HEK293 (cell line): ENCODE measurements around the gene GOLGA8A.
A peak's percentile ranks its signal among the peaks of the same experiment; 100 is the strongest.

Experiments used
- BCL11B ChIP-seq: fragments of 450-650 bp; formaldehyde crosslinking; IDR thresholded peaks from 2 replicates; pipeline ENCODE4 v1.5.1; 2016; ENCODE audit warnings: low read depth, missing biosample characterization, missing genetic modification characterization
- KLF10 ChIP-seq: fragments of 450-650 bp; IDR thresholded peaks from 2 replicates; pipeline ENCODE4 v1.5.1; 2018; ENCODE audit warnings: missing biosample characterization, mild to moderate bottlenecking, missing genetic modification characterization
- MYNN ChIP-seq: fragments of 450-650 bp; formaldehyde crosslinking; IDR thresholded peaks from 2 replicates; pipeline ENCODE4 v1.5.1; 2016; ENCODE audit warnings: missing biosample characterization, missing genetic modification characterization, borderline replicate concordance
- ZFP41 ChIP-seq: fragments of 450-650 bp; formaldehyde crosslinking; IDR thresholded peaks from 2 replicates; pipeline ENCODE4 v1.5.1; 2016; ENCODE audit warnings: missing biosample characterization, missing genetic modification characterization, borderline replicate concordance
- ZIC2 ChIP-seq: fragments of 450-650 bp; formaldehyde crosslinking; IDR thresholded peaks from 2 replicates; pipeline ENCODE4 v1.5.1; 2016; ENCODE audit warnings: missing biosample characterization, missing genetic modification characterization
- ZNF10 ChIP-seq: fragments of 450-650 bp; formaldehyde crosslinking; IDR thresholded peaks from 2 replicates; pipeline ENCODE4 v1.5.1; 2017; ENCODE audit warnings: missing biosample characterization, missing genetic modification characterization
- ZNF2 ChIP-seq: fragments of 450-650 bp; formaldehyde crosslinking; IDR thresholded peaks from 2 replicates; pipeline ENCODE4 v1.5.1; 2016; ENCODE audit warnings: missing biosample characterization, missing genetic modification characterization
- ZNF266 ChIP-seq: fragments of 450-650 bp; formaldehyde crosslinking; IDR thresholded peaks from 2 replicates; pipeline ENCODE4 v1.5.1; 2016; ENCODE audit warnings: missing biosample characterization, missing genetic modification characterization, low read depth
- ZNF423 ChIP-seq: fragments of 450-650 bp; formaldehyde crosslinking; IDR thresholded peaks from 2 replicates; pipeline ENCODE4 v1.5.1; 2016; ENCODE audit warnings: missing biosample characterization, missing genetic modification characterization
- ZNF510 ChIP-seq: fragments of 450-650 bp; formaldehyde crosslinking; IDR thresholded peaks from 2 replicates; pipeline ENCODE4 v1.5.1; 2018; ENCODE audit warnings: mild to moderate bottlenecking, missing genetic modification characterization, missing biosample characterization; ENCODE audit not compliant: insufficient replicate concordance
- ZNF670 ChIP-seq: fragments of 450-650 bp; formaldehyde crosslinking; IDR thresholded peaks from 2 replicates; pipeline ENCODE4 v1.5.1; 2016; ENCODE audit warnings: missing biosample characterization, missing genetic modification characterization, low read depth
- ZNF76 ChIP-seq: fragments of 450-650 bp; formaldehyde crosslinking; IDR thresholded peaks from 2 replicates; pipeline ENCODE4; 2016; ENCODE audit warnings: low read depth, missing biosample characterization, missing genetic modification characterization, borderline replicate concordance
- ZNF843 ChIP-seq: fragments of 450-650 bp; formaldehyde crosslinking; IDR thresholded peaks from 2 replicates; pipeline ENCODE4 v1.5.1; 2016; ENCODE audit warnings: missing biosample characterization, missing genetic modification characterization
- TF ChIP-seq, protein P1 (sequence below): fragments of 450-650 bp; formaldehyde crosslinking; IDR thresholded peaks from 2 replicates; pipeline ENCODE4 v1.5.1; 2016; ENCODE audit warnings: missing biosample characterization, missing genetic modification characterization, borderline replicate concordance
- TF ChIP-seq, protein P2 (sequence below): fragments of 450-650 bp; formaldehyde crosslinking; IDR thresholded peaks from 2 replicates; pipeline ENCODE4 v1.5.1; 2017; ENCODE audit warnings: missing biosample characterization, mild to moderate bottlenecking, missing genetic modification characterization, moderate library complexity
- TF ChIP-seq, protein P3 (sequence below): fragments of 450-650 bp; formaldehyde crosslinking; IDR thresholded peaks from 2 replicates; pipeline ENCODE4 v1.5.1; 2016; ENCODE audit warnings: missing biosample characterization, missing genetic modification characterization
- TF ChIP-seq, protein P4 (sequence below): fragments of 450-650 bp; formaldehyde crosslinking; IDR thresholded peaks from 2 replicates; pipeline ENCODE4 v1.5.1; 2016; ENCODE audit warnings: missing biosample characterization, missing genetic modification characterization
- TF ChIP-seq, protein P5 (sequence below): fragments of 450-650 bp; formaldehyde crosslinking; IDR thresholded peaks from 2 replicates; pipeline ENCODE4 v1.5.1; 2016; ENCODE audit warnings: missing biosample characterization, missing genetic modification characterization
- TF ChIP-seq, protein P6 (sequence below): fragments of 450-650 bp; formaldehyde crosslinking; IDR thresholded peaks from 2 replicates; pipeline ENCODE4 v1.5.1; 2017; ENCODE audit warnings: missing biosample characterization, missing genetic modification characterization
- TF ChIP-seq, protein P7 (sequence below): fragments of 450-650 bp; formaldehyde crosslinking; IDR thresholded peaks from 2 replicates; pipeline ENCODE4 v1.5.0; 2017; ENCODE audit warnings: missing biosample characterization, missing genetic modification characterization, borderline replicate concordance
- TF ChIP-seq, protein P8 (sequence below): fragments of 450-650 bp; formaldehyde crosslinking; IDR thresholded peaks from 2 replicates; pipeline ENCODE4 v1.5.1; 2017; ENCODE audit warnings: missing biosample characterization, missing genetic modification characterization

The GOLGA8A gene

DNA sequence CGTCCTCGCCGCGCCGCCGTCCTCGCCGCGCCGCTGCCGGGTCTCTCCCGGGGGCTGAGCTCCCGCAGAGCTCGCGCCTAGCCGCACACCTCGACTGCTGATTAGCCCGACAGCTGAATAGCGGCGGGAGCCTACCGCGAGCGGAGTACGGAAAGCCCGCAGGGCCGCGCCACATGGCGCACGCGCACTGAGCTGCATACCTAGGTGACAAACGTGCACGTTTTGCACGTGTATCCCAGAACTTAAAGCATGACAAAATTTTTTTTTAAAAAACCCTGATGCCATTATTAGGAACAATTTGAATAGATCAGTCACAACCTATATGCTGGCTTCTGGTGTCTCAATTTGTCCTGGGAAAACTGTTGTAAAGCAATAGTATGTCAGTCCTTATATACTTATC lies at the start of gene GOLGA8A (continued):
- TF ChIP-seq, protein P1, sequence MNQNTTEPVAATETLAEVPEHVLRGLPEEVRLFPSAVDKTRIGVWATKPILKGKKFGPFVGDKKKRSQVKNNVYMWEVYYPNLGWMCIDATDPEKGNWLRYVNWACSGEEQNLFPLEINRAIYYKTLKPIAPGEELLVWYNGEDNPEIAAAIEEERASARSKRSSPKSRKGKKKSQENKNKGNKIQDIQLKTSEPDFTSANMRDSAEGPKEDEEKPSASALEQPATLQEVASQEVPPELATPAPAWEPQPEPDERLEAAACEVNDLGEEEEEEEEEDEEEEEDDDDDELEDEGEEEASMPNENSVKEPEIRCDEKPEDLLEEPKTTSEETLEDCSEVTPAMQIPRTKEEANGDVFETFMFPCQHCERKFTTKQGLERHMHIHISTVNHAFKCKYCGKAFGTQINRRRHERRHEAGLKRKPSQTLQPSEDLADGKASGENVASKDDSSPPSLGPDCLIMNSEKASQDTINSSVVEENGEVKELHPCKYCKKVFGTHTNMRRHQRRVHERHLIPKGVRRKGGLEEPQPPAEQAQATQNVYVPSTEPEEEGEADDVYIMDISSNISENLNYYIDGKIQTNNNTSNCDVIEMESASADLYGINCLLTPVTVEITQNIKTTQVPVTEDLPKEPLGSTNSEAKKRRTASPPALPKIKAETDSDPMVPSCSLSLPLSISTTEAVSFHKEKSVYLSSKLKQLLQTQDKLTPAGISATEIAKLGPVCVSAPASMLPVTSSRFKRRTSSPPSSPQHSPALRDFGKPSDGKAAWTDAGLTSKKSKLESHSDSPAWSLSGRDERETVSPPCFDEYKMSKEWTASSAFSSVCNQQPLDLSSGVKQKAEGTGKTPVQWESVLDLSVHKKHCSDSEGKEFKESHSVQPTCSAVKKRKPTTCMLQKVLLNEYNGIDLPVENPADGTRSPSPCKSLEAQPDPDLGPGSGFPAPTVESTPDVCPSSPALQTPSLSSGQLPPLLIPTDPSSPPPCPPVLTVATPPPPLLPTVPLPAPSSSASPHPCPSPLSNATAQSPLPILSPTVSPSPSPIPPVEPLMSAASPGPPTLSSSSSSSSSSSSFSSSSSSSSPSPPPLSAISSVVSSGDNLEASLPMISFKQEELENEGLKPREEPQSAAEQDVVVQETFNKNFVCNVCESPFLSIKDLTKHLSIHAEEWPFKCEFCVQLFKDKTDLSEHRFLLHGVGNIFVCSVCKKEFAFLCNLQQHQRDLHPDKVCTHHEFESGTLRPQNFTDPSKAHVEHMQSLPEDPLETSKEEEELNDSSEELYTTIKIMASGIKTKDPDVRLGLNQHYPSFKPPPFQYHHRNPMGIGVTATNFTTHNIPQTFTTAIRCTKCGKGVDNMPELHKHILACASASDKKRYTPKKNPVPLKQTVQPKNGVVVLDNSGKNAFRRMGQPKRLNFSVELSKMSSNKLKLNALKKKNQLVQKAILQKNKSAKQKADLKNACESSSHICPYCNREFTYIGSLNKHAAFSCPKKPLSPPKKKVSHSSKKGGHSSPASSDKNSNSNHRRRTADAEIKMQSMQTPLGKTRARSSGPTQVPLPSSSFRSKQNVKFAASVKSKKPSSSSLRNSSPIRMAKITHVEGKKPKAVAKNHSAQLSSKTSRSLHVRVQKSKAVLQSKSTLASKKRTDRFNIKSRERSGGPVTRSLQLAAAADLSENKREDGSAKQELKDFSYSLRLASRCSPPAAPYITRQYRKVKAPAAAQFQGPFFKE, result no peak
- TF ChIP-seq KLF10 (tag by site-specific recombination), result no peak
- TF ChIP-seq, protein P2, sequence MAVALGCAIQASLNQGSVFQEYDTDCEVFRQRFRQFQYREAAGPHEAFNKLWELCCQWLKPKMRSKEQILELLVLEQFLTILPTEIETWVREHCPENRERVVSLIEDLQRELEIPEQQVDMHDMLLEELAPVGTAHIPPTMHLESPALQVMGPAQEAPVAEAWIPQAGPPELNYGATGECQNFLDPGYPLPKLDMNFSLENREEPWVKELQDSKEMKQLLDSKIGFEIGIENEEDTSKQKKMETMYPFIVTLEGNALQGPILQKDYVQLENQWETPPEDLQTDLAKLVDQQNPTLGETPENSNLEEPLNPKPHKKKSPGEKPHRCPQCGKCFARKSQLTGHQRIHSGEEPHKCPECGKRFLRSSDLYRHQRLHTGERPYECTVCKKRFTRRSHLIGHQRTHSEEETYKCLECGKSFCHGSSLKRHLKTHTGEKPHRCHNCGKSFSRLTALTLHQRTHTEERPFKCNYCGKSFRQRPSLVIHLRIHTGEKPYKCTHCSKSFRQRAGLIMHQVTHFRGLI (tag by site-specific recombination), result no peak
- no peak for TF ChIP-seq ZNF2 (tag by site-specific recombination)
- TF ChIP-seq, protein P3, sequence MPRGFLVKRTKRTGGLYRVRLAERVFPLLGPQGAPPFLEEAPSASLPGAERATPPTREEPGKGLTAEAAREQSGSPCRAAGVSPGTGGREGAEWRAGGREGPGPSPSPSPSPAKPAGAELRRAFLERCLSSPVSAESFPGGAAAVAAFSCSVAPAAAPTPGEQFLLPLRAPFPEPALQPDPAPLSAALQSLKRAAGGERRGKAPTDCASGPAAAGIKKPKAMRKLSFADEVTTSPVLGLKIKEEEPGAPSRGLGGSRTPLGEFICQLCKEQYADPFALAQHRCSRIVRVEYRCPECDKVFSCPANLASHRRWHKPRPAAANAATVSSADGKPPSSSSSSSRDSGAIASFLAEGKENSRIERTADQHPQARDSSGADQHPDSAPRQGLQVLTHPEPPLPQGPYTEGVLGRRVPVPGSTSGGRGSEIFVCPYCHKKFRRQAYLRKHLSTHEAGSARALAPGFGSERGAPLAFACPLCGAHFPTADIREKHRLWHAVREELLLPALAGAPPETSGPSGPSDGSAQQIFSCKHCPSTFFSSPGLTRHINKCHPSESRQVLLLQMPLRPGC (tag by site-specific recombination), result no peak
- no peak for TF ChIP-seq ZNF423 (tag by site-specific recombination)
- TF ChIP-seq, protein P4, sequence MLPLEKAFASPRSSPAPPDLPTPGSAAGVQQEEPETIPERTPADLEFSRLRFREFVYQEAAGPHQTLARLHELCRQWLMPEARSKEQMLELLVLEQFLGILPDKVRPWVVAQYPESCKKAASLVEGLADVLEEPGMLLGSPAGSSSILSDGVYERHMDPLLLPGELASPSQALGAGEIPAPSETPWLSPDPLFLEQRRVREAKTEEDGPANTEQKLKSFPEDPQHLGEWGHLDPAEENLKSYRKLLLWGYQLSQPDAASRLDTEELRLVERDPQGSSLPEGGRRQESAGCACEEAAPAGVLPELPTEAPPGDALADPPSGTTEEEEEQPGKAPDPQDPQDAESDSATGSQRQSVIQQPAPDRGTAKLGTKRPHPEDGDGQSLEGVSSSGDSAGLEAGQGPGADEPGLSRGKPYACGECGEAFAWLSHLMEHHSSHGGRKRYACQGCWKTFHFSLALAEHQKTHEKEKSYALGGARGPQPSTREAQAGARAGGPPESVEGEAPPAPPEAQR (tag by site-specific recombination), result no peak
- TF ChIP-seq ZNF510, result no peak
- TF ChIP-seq ZNF10 (tag by site-specific recombination), result no peak
- no peak for TF ChIP-seq ZFP41 (tag by site-specific recombination)
- TF ChIP-seq, protein P5, sequence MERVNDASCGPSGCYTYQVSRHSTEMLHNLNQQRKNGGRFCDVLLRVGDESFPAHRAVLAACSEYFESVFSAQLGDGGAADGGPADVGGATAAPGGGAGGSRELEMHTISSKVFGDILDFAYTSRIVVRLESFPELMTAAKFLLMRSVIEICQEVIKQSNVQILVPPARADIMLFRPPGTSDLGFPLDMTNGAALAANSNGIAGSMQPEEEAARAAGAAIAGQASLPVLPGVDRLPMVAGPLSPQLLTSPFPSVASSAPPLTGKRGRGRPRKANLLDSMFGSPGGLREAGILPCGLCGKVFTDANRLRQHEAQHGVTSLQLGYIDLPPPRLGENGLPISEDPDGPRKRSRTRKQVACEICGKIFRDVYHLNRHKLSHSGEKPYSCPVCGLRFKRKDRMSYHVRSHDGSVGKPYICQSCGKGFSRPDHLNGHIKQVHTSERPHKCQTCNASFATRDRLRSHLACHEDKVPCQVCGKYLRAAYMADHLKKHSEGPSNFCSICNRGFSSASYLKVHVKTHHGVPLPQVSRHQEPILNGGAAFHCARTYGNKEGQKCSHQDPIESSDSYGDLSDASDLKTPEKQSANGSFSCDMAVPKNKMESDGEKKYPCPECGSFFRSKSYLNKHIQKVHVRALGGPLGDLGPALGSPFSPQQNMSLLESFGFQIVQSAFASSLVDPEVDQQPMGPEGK (tag by site-specific recombination), result no peak
- TF ChIP-seq, protein P6, sequence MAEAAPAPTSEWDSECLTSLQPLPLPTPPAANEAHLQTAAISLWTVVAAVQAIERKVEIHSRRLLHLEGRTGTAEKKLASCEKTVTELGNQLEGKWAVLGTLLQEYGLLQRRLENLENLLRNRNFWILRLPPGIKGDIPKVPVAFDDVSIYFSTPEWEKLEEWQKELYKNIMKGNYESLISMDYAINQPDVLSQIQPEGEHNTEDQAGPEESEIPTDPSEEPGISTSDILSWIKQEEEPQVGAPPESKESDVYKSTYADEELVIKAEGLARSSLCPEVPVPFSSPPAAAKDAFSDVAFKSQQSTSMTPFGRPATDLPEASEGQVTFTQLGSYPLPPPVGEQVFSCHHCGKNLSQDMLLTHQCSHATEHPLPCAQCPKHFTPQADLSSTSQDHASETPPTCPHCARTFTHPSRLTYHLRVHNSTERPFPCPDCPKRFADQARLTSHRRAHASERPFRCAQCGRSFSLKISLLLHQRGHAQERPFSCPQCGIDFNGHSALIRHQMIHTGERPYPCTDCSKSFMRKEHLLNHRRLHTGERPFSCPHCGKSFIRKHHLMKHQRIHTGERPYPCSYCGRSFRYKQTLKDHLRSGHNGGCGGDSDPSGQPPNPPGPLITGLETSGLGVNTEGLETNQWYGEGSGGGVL (tag by site-specific recombination), result no peak
- no peak for TF ChIP-seq ZNF843 (tag by site-specific recombination)
- TF ChIP-seq BCL11B, result no peak
- no peak for TF ChIP-seq ZNF76
- TF ChIP-seq, protein P7, sequence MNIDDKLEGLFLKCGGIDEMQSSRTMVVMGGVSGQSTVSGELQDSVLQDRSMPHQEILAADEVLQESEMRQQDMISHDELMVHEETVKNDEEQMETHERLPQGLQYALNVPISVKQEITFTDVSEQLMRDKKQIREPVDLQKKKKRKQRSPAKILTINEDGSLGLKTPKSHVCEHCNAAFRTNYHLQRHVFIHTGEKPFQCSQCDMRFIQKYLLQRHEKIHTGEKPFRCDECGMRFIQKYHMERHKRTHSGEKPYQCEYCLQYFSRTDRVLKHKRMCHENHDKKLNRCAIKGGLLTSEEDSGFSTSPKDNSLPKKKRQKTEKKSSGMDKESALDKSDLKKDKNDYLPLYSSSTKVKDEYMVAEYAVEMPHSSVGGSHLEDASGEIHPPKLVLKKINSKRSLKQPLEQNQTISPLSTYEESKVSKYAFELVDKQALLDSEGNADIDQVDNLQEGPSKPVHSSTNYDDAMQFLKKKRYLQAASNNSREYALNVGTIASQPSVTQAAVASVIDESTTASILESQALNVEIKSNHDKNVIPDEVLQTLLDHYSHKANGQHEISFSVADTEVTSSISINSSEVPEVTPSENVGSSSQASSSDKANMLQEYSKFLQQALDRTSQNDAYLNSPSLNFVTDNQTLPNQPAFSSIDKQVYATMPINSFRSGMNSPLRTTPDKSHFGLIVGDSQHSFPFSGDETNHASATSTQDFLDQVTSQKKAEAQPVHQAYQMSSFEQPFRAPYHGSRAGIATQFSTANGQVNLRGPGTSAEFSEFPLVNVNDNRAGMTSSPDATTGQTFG (tag by site-specific recombination), result no peak
- TF ChIP-seq ZNF266, result no peak
- TF ChIP-seq ZNF670 (tag by site-specific recombination), result no peak
- TF ChIP-seq MYNN, result no peak
- peak; percentile 37; the same call in 1 of the 2 replicates for TF ChIP-seq ZIC2 (tag by site-specific recombination)
- TF ChIP-seq, protein P8, sequence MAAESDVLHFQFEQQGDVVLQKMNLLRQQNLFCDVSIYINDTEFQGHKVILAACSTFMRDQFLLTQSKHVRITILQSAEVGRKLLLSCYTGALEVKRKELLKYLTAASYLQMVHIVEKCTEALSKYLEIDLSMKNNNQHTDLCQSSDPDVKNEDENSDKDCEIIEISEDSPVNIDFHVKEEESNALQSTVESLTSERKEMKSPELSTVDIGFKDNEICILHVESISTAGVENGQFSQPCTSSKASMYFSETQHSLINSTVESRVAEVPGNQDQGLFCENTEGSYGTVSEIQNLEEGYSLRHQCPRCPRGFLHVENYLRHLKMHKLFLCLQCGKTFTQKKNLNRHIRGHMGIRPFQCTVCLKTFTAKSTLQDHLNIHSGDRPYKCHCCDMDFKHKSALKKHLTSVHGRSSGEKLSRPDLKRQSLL, result no peak
